Measurements from ENCODE around the gene GATAD2A.

Gene GATAD2A

DNA sequence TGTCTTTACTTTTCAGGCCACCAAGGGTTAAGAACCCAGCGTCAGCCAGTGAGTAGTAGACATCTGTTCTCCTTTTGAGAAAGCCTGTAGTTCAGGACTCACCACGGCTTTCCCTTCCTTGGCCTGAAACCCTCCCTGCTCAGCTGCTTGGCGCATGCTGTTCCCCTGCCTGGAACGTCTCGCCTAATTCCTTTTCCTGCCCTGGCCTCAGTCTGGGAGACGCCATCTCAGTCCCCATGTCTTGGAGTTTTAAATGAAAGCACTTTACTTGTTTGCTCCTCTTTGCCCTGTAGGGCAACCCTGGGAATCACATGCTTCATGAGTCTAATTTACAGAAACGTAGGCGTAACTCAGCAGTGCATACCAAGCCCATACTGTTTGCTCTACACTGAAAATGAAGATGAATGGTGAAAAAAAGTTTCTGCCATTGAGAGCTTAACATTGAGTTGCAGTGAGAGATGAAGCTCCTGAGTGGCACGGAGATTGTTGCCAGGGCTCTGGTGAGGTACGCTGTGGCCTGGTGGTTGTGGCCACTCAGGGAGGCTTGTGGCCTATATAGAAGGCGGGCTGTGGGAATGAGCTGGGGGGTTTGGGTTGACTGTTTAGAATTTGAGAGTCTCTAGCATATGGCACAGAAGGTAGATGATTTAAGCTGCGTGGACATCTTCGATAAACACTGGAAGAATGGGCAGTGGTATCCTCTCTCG, 52.8 kb downstream of the GATAD2A start:
- TF ChIP-seq, protein P1, sequence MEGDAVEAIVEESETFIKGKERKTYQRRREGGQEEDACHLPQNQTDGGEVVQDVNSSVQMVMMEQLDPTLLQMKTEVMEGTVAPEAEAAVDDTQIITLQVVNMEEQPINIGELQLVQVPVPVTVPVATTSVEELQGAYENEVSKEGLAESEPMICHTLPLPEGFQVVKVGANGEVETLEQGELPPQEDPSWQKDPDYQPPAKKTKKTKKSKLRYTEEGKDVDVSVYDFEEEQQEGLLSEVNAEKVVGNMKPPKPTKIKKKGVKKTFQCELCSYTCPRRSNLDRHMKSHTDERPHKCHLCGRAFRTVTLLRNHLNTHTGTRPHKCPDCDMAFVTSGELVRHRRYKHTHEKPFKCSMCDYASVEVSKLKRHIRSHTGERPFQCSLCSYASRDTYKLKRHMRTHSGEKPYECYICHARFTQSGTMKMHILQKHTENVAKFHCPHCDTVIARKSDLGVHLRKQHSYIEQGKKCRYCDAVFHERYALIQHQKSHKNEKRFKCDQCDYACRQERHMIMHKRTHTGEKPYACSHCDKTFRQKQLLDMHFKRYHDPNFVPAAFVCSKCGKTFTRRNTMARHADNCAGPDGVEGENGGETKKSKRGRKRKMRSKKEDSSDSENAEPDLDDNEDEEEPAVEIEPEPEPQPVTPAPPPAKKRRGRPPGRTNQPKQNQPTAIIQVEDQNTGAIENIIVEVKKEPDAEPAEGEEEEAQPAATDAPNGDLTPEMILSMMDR (IDR thresholded peaks at IDR 0.05; ENCODE audit: low read depth, low read length, missing control alignments): no peak
- no peak for DNase-seq
- in situ Hi-C loops (cut with HindIII; ENCODE audit: low pct_ligation_motif_present, low sequenced_read_pairs): no loop called here
- Histone ChIP-seq H3K27ac (peak overlapping the region; percentile 20), H3K36me3 (replicated peaks) (peaks cover 3% of the 10 kb centered on the region), H3K27me3 (replicated peaks) (no peaks in the 10 kb centered on the region), H3K4me3 (ENCODE audit: low read depth, low read length) (no peak overlapping the region)

DNA sequence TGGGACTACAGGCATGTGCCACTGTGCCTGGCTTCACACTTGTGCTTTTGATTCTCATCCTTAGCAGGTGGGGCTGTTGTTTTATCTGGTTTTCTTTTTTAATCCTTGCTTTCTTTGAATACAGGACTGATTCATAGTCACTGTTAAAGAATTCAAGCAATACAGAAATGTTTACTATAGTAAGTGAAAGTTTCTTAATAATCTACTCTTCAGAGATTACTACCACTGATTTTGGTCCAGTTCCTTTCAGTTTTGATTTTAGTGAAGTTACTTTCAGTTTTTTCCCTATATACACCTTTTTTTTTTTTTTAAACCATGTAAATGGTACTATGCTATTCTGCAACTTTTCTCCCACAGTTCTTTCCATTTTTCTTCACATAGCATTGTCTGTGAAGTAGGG, 53.6 kb downstream of the GATAD2A start:
- TF ChIP-seq, protein P1 (IDR thresholded peaks at IDR 0.05; ENCODE audit: low read depth, low read length, missing control alignments): no peak
- no peak for DNase-seq
- Histone ChIP-seq H3K4me3 (ENCODE audit: low read depth, low read length) (no peak overlapping the region), H3K27ac (peak overlapping the region; percentile 52), H3K27me3 (replicated peaks) (no peaks in the 10 kb centered on the region), H3K36me3 (replicated peaks) (peaks cover 3% of the 10 kb centered on the region)
- in situ Hi-C loops (cut with HindIII; ENCODE audit: low pct_ligation_motif_present, low sequenced_read_pairs): no loop called here

DNA sequence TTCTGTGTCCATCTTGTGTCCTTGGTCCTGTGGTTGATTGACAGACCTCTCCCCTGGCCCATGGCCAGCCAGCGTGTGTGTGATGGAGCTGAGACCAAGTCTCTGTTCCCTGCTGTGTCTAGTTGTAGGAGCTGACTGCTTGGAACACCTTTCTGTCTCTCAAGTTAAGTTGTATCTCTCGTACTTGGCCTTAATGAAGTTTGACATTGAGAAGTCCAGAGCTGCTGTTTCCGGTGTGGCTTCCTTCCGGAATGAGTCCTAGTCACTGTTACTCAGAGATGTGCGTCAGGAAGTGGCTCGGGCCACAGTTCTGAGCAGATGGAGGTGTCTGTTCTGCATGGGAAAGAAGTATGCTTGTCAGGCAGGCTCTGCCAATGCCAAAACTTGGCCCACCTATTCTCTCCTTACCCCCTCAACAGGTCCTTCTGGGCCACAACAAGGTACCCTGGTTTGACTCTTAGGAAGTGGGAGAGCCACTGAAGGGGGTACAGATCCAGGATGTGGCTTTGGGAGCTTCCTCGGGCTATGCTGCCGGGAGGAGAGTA, 54.3 kb downstream of the GATAD2A start:
- H3K4me3 ChIP-seq (ENCODE audit: low read depth, low read length): no peak overlapping the region
- in situ Hi-C loops (cut with HindIII; ENCODE audit: low pct_ligation_motif_present, low sequenced_read_pairs): no loop called here
- H3K27me3 ChIP-seq (replicated peaks): no peaks in the 10 kb centered on the region
- DNase-seq: peak; percentile 73
- peak overlapping the region; percentile 52 for H3K27ac ChIP-seq
- TF ChIP-seq, protein P1 (IDR thresholded peaks at IDR 0.05; ENCODE audit: low read depth, low read length, missing control alignments): no peak
- peaks cover 4% of the 10 kb centered on the region for H3K36me3 ChIP-seq (replicated peaks)

DNA sequence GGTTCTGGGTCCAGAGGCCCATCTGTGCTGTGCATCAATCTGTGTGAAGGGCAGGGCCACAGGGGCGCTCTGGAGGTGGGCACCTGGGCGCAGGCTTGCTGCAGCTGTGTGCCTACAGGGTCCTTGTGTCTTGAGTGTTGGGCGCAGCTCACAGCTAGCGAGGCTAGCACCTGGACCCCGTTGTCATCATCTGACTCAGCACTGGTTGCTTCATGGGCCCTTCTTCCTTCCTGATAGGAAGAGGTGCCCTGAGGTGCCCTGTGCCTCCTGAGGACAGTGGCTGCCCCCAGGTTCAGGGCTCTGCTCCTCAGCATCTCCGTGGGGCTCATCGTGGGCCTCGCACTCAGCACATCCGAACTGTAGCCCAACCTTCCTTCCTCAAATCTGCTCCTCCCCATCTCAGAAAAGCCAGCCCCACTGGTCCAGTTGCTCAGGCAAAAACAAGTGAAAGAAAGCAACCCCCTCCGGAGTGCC, 54.8 kb downstream of the GATAD2A start:
- Histone ChIP-seq H3K36me3 (replicated peaks) (peaks cover 7% of the 10 kb centered on the region), H3K27ac (peak overlapping the region; percentile 52), H3K27me3 (replicated peaks) (no peaks in the 10 kb centered on the region), H3K4me3 (ENCODE audit: low read depth, low read length) (no peak overlapping the region)
- TF ChIP-seq, protein P1 (IDR thresholded peaks at IDR 0.05; ENCODE audit: low read depth, low read length, missing control alignments): no peak
- in situ Hi-C loops (cut with HindIII; ENCODE audit: low pct_ligation_motif_present, low sequenced_read_pairs): no loop called here
- no peak for DNase-seq

DNA sequence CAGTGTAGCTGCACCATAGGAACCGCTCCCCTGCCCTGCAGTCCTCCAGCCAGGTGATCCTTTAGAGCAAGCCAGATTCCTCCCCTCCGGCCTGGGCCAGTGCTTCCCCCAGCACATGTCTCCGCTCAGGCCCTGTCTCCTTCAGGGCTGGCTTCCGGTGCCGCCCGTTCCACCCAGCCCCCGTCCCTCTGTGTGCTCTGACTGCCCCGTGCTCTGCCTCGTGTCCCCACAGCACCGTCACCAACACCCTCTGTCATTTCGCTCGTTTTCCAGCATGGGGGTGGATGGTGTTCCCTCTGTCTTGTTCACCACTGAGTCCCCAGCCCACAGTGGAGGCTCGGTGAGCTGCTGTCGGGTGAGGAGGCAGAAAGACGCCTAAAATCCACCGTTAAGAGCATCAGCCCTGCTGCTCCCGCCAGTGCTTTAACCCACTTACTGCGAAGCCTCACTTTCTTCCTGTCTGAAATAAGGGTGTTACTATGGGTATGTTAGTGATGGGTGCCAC, 55.3 kb downstream of the GATAD2A start:
- no peak overlapping the region for H3K4me3 ChIP-seq (ENCODE audit: low read depth, low read length)
- DNase-seq: no peak

More for the DNA sequence above, 55.3 kb downstream of the GATAD2A start:
- H3K27ac ChIP-seq: peak overlapping the region; percentile 52
- peaks cover 12% of the 10 kb centered on the region for H3K36me3 ChIP-seq (replicated peaks)
- TF ChIP-seq, protein P1 (IDR thresholded peaks at IDR 0.05; ENCODE audit: low read depth, low read length, missing control alignments): no peak
- in situ Hi-C loops (cut with HindIII; ENCODE audit: low pct_ligation_motif_present, low sequenced_read_pairs): no loop called here
- no peaks in the 10 kb centered on the region for H3K27me3 ChIP-seq (replicated peaks)

All from brain microvascular endothelial cell (primary cell).